GM18520 (cell line): Measurements from ENCODE around the gene EVPL.

Experiments
- ATAC-seq: cut with Tn5 transposase; IDR thresholded peaks from one replicate; pipeline ENCODE4 v1.9.1; 2021; ENCODE audit not compliant: unreplicated experiment

The EVPL gene

DNA sequence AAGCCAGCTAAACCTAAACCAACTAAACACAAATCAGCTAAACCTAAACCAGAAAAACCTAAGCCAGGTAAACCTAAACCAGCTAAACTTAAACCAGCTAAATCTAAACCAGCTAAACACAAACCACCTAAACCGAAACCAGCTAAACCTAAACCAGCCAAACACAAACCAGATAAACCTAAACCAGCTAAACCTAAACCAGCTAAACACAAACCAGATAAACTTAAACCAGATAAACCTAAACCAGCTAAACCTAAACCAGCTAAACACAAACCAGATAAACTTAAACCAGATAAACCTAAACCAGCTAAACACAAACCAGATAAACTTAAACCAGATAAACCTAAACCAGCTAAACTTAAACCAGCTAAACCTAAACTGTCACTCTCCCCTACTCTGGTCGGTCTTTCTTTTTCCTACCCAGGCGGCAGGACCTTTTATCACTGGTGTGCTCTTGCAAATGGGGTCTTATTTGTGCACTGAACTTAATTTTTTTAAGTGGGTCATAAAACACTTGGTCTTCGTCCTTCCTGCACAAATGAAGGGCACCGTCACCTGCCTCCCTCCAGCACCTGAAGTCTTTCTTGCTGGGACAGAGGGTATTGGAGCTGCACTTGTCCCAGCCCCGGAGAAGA, 7.2 kb downstream of the EVPL start:
- no peak for ATAC-seq

DNA sequence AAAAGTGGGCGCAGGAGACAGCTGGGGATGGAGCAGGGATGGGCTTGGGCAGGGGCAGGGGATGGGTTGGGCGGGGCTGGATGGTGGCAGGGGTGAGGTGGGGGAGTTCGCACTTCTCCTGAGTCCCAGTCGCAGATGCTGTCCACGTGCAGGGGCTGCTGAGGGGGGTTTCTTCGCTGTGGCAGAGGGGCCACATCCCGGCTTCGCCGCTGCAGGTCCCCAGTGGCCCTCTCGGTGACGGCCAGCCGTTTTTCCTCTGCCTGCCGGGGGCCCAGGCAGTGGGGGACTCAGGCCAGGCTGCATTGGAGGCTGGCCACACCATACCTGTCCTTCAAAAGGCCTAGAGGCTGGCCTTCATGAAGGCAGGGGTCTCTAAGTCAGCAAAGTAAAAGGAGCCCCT, 8.3 kb downstream of the EVPL start:
- ATAC-seq = no peak

DNA sequence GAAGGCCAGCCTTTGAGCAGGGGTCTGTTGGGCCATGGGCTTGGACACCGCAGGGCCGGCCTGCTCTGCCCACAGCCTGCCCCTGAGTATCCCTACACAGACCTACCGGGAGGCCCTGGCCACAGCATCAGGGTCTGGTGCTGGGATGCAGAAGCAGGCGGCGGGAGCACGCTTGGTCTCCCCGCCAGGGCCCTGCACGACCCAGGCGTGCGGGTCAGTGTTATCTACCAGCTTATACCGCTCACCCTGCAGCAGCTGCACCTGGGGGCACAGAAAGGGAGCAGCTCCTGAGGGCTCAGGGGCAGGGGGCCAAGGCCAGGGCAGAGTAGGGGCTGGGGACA, 8.8 kb downstream of the EVPL start:
- no peak for ATAC-seq

DNA sequence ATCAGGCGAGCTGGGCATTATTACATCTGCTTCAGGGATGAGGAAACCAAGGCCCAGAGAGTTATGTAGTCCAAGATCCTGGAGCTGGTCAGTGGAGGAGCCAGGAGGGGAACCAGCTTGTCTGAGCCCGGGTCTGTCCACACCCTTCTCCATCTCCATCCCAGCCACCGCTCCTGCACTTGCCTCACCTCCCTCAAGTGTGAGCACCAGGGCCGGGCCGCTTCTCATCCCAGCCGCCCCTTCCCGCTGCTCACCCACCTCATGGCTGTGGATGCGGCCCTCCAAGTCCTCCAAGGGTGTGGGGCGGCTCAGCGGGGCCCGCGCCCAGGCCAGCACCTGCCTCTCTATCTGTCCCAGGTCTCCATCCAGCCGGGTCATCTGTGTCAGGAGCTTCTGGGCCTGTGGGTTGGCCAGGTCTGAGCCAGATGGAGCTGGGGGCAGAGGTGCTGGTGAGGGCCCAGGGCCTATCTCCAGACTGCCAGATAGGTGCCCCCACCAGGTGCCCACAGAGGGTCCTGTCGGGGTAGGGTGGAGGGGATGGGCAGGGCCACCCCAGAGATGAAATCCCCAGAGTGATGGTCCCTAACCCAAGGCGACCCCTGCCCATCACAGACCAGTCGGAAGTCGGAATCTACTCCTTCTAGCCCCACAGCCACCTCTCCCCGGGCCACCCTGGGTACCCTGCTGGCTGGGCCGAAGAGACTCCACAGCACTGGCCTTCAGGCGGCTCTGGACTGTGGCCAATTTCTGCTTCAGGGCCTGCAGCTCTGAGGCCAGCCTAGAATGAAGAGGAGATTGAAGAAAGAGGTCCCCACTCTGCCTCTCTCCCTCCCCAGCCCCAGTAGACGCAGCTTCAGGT, 9.4 kb downstream of the EVPL start:
- no peak for ATAC-seq

DNA sequence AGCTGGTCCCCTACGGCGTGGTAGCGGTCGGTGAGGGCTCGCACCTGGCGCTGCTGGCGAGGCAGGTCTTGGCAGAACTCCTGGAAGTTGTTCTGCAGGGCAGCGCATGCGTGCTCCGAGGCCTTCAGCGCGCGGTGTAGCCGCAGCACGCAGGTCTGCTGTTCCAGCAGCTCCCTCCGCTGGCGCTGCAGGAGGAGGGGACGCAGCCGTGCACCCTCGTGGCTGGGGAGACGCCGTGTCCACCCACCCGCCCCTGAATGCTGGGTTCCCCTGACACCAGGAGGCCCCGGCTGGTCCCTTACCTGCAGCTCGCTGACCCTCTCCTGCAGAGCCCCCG, 12.2 kb downstream of the EVPL start:
- no peak for ATAC-seq

DNA sequence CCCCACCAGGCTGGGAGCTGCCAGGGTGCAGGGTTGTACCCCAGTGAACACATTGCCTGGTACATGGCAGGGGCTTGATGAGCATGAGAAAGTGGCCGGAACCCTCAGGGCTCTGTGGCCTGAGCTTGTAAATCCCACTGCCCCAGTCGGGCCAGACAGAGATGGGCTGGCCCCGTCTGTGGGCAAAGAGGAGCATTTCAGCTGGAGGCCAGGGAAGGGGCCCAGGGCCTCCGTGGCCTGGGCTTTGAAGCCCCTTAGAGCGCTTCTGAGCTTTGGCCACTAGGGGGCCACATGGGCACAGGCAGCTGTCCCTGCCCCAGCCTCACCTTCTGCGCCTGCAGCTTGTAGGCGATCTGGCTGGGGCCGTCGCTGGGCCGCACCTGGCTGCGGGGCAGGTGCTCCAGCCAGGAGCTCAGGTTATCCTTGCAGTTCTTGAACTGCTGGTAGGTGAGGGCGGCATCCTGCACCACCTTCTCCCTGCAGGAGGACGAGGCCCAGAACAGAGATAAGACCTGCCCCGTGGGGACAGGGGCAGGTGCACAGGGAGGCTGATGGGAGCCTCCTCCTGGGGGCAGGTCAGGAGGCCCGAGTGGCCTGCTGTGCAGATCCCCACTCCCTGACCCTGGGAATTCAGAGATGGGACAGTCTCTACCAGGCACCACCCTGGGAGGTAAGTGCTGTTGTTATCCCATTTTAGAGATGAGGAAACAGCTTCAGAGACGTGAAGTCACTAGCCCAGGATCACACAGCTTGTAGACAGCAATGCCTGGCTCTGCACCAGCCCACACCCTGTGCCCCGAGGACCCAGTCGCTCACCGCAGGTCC, 12.8 kb downstream of the EVPL start:
- ATAC-seq = no peak

DNA sequence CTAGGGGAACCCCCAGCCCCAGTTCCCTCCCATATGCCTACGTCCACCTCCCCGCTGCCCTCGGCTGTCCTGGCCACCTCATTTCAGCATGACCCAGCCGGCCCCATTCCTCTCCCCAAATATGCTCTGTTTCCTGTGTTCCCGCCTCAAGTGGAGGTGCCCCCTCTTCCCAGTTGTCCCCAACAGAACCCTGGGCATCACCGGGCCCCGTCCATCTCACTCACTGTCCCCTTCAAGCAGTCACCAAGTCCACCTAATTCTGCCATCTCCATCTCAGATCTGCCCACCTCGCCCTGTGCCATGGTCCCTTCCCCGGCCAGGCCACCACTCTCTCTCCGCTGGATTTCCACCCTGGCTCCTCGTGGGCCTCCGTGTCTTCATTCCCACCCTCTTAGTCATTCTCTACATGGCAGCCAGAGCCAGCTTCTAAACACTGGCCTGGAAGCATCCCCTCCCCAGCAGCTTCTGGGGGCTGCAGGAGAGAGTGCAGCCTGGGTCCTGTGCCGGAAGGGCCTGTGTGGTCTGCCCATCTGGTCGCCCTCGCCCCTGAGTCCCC, 13.7 kb downstream of the EVPL start:
- ATAC-seq = no peak

DNA sequence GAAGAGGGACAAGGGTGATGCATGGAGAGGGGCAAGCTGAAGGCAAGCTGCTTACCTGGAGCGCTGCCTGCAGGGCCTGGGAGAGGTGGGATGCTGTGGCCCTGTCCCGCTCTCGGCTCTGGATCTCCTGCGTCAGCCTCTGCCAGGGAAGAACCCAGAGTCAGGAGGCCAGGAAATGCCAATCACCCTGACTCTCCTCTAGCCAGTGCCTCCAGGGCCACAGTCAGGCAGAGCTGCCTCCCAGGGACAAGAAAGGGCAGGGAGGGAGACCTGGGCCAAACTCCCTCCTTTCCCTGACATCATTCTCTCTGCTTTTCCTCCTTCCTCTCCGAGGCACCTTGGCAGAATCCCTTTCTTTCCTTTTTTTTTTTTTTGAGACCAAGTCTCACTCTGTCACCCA, 15.2 kb downstream of the EVPL start:
- no peak for ATAC-seq

DNA sequence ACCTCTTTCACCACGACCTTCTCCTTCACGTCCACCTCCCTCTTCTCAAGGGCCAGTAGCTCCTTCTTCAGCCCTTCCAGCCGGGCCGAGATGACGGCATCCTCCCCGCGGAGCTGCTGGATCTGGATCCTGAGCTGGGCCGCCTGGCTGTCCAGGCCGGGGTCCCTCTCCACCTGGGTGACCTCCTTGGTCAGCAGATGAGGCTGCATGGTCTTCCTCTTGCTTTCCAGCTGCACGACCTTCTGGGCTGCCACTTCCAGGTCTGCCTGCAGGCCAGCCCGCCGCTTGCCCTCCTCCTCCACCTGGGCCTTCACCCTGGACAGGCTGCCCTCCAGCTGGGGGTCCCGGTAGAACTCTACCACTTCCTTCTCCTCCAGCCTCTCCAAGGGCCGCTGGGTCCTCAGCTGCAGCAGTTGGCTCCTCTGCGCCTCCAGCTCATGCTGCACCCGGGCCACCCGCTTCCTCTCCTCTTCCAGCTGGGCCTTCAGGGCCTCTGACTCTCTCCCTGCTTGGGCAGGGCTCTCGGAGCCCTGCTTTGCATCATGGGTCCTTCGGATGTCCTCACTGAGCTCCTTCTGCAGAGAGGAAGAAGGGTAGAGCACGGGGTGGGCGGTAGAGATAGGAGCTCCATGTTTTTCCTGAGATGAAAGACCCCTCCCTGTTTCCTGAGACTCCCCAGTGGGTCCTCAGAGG, 17.0 kb downstream of the EVPL start:
- no peak for ATAC-seq

DNA sequence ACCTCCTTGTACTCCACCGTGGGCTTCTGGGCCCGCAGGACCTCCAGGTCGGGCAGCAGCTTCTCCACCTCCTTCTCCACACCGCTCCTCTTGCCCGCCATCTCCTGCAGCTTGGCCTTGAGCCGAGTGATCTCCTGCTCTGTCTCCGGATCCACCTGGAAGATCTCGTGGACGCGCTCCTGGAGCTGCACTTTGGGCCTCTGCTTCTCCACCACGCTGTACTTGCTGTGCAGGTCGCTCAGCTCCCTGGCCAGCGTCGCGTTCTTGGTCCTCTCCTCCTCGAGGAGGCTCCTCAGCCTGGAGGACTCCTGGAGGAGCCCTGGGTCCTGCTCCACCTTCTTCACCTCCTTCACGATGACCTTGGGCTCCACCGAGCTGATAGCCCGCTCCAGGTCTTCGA, 17.7 kb downstream of the EVPL start:
- ATAC-seq = no peak

DNA sequence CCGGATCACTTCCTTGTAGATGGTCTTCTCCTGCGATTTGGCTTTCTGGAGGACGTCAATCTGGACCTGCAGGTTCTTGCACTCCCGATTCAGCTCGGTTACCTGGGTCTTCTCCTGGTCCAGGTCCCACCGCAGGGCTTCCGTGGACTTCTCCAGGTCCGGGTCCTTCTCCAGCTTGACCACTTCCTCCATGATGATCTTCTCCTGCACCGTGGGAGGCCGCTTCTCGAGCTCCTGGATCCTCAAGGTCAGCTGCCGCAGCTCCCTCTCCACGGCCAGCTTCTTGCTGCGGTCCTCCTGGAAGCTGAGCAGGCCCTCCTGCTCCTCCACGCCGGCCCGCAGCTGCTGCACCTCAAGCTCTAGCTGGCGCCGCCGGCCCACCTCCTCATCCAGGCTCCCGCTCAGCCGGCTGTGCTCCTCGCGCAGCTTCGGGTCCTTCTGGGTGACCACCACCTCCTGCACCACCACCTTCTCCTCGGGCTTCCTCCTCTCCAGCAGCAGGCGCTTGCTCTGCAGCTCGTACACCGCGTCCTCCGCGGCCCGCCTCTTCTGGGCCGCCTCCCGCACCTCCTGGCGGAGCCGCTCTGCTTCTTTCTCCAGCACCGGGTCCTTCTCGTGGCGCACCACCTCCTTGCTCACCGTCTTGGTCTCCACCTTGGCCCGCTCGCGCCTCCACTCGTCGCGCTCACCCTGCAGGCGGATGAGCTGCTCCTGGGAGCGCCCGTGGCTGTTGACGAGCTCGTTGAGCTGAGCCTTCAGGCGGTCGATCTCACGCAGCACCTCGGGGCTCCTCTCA, 18.3 kb downstream of the EVPL start:
- no peak for ATAC-seq

DNA sequence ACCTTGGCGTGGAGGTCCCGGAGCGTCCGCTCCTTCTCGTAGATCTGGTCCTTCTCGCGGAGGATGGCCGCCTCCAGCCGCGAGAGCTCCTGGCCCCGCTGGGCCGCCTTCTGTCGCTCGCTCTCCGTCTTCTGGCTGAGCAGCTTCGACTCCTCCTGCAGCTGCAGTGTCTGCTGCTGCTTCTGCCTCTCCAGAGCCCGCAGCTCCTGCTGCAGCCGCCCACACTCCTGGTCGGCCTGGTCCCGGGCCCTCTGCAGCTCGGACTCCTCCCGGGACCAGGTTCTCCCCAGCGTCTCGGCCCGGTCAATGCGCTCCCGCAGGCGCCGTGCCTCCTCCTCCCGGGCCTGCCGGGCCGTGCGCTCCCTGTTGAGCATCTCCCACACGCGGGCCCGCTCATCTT, 18.9 kb downstream of the EVPL start:
- ATAC-seq = no peak

DNA sequence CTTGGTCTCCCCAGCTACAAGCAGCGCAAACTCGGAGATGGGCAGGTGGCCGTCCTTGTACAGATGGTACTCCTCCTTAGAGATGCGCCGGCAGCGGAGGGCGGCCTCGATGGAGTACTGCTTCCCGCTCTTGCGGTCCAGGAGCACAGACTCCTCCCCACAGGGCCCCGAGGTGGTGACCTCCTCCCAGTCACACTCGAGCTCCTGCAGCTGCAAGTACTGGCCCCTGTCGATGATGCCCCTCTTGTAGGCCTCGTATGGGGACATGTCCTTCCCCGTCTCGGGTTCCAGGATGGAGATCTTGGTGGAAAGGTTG, 19.3 kb downstream of the EVPL start:
- ATAC-seq = no peak

DNA sequence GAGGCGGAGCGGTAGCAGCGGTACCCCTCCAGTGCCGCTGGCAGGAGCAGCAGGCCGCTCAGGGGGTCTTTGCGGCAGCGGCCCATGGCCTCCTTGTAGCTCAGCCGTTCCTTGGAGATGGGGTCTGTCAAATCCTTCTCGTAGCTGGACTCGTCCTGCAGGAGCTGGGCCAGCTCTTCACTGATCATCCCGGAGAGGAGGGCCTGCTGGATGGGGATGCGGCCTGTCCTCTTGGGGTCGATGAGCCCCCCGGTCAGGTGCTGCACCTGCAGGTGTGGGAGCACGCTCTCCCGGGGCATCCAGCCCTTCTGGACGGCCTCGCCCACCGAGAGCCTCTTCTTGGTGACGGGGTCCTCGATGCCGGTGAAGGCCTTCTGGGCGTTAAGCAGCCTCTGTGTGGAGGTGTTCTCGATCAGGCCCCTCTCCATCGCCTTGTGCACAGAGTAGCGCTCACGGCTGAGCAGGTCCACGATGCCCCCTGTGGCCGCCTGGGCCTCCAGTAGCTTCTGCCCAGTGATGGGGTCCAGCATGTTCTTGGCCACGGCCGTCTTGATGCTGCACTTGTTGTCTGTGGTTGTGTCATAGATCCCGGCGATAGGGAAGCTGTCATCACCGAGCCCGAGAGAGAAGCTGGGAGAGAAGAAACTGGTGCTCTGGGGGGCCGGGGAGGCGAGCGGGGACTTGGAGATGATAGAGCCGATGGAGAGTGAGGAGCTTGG, 19.8 kb downstream of the EVPL start:
- ATAC-seq = no peak

DNA sequence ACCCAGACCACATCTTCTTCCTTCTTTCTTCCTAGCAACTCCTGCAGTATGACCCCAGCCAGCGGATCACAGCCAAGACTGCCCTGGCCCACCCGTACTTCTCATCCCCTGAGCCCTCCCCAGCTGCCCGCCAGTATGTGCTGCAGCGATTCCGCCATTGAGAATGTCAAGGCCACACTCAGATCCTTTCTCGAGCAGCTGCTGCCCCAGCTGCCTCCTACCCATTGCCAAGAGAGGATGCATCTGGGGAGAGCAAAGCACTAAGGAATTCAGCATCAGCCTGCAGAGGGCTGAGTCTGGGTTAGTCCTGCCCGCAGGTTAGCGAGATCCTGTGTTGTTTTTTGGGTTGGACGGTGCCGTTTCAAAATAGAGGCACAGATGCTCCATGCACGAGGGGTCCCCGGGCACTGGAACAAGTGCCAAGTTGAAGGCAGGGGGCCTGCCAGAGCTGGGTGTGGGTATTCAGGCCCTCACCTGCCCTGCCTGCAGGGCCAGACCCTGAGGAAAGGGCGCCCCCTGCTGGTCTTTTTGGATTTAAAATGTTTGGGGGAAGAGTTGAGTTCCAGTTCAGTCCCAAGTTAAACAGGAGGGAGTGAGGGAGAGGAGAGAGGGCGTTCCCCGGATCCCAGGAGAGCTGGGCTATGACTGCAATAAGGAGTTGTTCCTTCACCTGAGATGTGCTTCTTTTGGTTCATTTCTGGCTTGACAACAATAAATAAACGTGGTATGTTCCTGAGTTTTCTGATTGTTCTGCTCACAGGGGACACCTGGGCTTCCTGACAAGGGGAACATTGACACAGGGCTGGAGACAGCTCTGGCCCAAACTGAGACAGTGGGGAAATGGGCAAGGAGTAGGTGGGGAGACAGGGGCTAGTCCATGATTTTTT, 21.6 kb downstream of the EVPL start:
- ATAC-seq = no peak

DNA sequence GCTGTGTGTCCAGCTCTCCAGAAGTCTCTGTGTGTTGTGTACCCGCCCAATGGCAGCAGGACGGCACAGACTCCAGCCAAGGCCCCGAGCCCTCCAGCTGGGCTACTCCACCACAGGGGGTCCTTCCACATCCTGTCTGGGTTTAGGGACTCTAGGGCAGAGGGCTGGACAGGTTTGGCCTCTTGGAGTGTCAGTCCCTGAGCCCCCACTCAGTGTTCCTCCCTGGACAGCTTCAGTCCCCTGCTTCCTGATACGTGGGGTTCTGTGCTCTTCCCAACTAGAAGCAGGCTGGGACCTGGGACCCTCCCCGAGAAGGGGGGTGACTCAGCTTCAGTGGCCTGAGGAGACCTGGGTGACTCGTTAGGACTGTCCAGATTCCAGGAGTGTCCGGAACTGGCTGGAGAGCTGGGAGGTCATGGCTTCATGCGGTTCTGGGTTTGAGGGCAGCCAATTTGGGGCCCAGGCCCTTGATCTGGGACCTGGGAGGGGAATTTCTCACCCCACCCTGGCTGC, 22.3 kb downstream of the EVPL start:
- ATAC-seq = no peak

DNA sequence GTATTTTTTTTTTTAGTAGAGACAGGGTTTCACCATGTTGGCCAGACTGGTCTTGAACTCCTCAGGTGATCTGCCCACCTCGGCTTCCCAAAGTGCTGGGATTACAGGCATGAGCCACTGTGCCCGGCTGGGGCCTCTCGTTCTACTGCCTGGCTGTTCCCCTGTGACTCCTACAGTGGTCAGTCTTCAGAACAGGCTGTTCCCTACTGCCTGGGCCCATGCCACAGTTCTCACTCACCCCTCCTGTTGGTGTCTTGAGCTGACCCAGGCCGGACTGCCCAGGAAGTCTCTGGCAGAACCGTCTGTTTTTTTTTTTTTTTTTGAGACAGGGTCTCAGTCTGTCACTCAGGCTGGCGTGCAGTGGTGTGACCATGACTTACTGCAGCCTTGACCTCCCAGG, 23.2 kb downstream of the EVPL start:
- ATAC-seq = no peak

DNA sequence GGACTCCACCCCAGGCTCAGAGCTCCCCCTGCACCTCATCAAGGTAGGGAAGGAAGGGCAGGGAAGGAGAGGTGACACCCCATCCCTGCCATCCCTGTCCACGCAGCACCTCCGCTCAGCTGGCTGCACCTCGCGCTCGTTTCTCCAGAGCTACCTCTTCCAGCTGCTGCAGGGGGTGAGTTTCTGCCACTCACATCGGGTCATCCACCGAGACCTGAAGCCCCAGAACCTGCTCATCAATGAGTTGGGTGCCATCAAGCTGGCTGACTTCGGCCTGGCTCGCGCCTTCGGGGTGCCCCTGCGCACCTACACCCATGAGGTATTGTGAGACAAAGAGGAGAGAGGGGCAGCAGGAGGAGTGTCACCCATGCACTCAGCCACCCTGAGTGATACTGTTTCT, 25.0 kb downstream of the EVPL start:
- ATAC-seq = no peak
